NCI-H1092 (cell line): ENCODE data around the gene SPEM2.

ENCODE experiments used
- DNase-seq: peaks from one replicate; lab custom pipeline; 2025; lab: John Stamatoyannopoulos, UW

Gene SPEM2

GRCh38 chr17:7403977-7404736 is 21.3 kb upstream of the SPEM2 start, which contains the start of gene TMEM256:
TMEM256 (minus strand) TSS chr17:7404097; CDS start chr17:7404084, 13 bp downstream.
- DNase-seq = peak; percentile 95

GRCh38 chr17:7404737-7405349 is 20.6 kb upstream of the SPEM2 start:
- DNase-seq = peak; percentile 51

- DNase-seq = no peak
Measured at GRCh38 chr17:7405350-7406234, 19.8 kb upstream of the SPEM2 start.

GRCh38 chr17:7406235-7406825 is 19.1 kb upstream of the SPEM2 start:
- DNase-seq = no peak

GRCh38 chr17:7407082-7407481 is 18.3 kb upstream of the SPEM2 start:
- no peak for DNase-seq

GRCh38 chr17:7407485-7408251 is 17.7 kb upstream of the SPEM2 start, which contains the start of gene NLGN2:
NLGN2 (plus strand) TSS chr17:7407845; CDS start chr17:7408256, 411 bp downstream.
- DNase-seq = no peak

- DNase-seq = no peak
Measured at GRCh38 chr17:7408252-7408727, 17.1 kb upstream of the SPEM2 start.

GRCh38 chr17:7408863-7409262 is 16.6 kb upstream of the SPEM2 start:
- no peak for DNase-seq

GRCh38 chr17:7409716-7410115 is 15.7 kb upstream of the SPEM2 start:
- DNase-seq = no peak

GRCh38 chr17:7410634-7411426 is 14.6 kb upstream of the SPEM2 start:
- DNase-seq = no peak

- no peak for DNase-seq
Measured at GRCh38 chr17:7411427-7411750, 14.0 kb upstream of the SPEM2 start.

GRCh38 chr17:7413346-7413985 is 11.9 kb upstream of the SPEM2 start:
- no peak for DNase-seq

GRCh38 chr17:7414837-7415236 is 10.6 kb upstream of the SPEM2 start:
- DNase-seq = no peak

- no peak for DNase-seq
Measured at GRCh38 chr17:7415784-7416183, 9.6 kb upstream of the SPEM2 start.

GRCh38 chr17:7416323-7416722 is 9.1 kb upstream of the SPEM2 start:
- no peak for DNase-seq

GRCh38 chr17:7417056-7417655 is 8.3 kb upstream of the SPEM2 start:
- no peak for DNase-seq

GRCh38 chr17:7418472-7419152 is 6.8 kb upstream of the SPEM2 start:
- no peak for DNase-seq

GRCh38 chr17:7419819-7420610 is 5.4 kb upstream of the SPEM2 start, which contains the start of gene SPEM1:
SPEM1 (plus strand) TSS chr17:7420324; CDS start chr17:7420385, 61 bp downstream.
- DNase-seq = no peak
